AG10803 (cell line): ENCODE data around the gene MTMR11.

ENCODE experiments used
- DNase-seq: peaks from one replicate; pipeline ENCODE4 v3.0.0; 2010; ENCODE audit warnings: low read depth
- H3K4me3 ChIP-seq: 2 replicates; pipeline ENCODE4 v1.5.1; 2011; ENCODE audit warnings: mild to moderate bottlenecking, low read length, control low read depth
- CTCF ChIP-seq: conservative IDR thresholded peaks from 2 replicates; pipeline ENCODE4 v1.5.1; 2011; ENCODE audit warnings: mild to moderate bottlenecking, low read length, control low read depth, inconsistent platforms

The MTMR11 gene

GRCh38 chr1:149885339-149886120 lies 51.1 kb downstream of the MTMR11 start:
- TF ChIP-seq CTCF = no peak
- H3K4me3 ChIP-seq = peak overlapping the region; percentile 80
- peak; percentile 80 for DNase-seq

- TF ChIP-seq CTCF = no peak
- peak overlapping the region; percentile 80 for H3K4me3 ChIP-seq
- peak; percentile 5 for DNase-seq
These were observed 52.0 kb downstream of the MTMR11 start for GRCh38 chr1:149884433-149885338.

DNA sequence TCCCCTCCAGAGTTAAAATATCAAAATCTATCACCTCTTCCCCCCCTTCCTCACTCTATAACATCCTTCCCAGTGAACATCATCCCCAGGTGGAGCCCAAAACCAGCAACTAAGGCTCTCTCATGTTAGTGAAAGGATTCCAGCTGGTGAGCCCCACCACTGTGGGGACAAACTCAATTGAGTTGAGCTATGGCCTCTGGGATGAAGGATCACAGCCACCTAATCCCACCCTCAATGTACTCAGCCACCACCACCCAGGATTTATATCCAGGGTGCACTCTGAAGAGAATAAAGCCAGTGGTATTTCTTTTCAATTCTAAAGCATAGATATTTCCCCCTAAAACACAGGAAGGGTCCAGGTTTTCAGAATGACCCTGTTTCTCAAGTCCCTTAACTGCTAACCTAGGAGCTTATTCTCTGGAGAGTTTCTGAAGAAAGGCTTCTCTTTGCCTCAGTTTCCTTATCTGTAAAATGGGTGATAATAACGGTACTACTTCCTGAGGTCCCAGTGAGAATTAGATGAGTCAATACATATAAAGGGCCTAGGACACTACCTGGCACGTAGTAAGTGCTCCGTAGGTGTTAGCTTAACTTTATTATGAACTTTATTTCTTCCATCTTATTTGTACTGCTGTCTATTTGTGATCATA lies 53.0 kb downstream of the MTMR11 start:
- no peak overlapping the region for H3K4me3 ChIP-seq
- no peak for DNase-seq
- TF ChIP-seq CTCF = no peak

GRCh38 chr1:149881876-149882275 lies 54.8 kb downstream of the MTMR11 start:
- TF ChIP-seq CTCF = no peak
- no peak overlapping the region for H3K4me3 ChIP-seq
- no peak for DNase-seq

DNA sequence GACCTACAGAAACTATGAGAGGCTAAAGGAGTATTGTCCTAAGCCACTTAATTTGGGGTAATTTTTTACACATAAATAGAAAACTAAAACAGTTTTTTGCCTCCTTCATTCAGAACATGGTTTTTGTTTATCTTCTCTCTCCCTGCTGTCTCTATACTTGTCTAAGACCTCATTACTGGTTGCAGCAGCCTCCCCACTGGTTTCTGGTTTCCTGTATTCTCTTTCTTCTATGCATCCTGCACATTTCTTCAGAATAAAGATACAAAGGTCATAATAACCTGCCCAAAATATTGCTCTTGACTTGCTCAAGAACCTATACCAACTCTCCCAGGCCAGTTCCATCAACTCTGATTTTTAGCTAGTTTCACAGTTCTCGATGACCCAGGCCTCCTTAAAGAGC lies 57.1 kb downstream of the MTMR11 start:
- TF ChIP-seq CTCF = no peak
- DNase-seq = no peak
- H3K4me3 ChIP-seq = no peak overlapping the region
